ENCODE data around the gene B3GNT2.
"Not testable (repeated sequence)": the region's sequence is repeated elsewhere in the genome, so short reads cannot be mapped to it uniquely, and the experiment has no call there.

B3GNT2 gene

GRCh38 chr2:62186156-62186905, 9.6 kb upstream of the B3GNT2 start:
- no peak for DNase-seq

DNA sequence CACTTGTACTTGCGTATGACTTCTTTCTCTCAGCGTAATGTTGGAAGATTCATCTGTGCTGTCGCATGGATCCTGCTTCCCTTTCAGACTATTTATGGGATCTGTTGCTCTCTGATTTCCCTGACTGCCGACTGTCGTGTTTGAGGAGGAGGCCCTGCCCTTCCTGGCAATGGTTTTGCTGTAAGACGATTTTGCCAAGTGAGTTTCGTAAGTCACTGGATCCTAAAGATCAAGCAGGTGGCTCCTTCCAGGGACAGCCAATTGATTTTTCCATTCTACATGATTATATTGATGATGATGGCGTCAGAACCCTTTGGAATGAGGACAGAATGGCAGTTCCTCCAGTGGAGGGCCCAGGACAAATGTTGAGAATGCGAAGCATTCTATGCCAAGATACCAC, 8.7 kb upstream of the B3GNT2 start:
- no peak for DNase-seq

DNA sequence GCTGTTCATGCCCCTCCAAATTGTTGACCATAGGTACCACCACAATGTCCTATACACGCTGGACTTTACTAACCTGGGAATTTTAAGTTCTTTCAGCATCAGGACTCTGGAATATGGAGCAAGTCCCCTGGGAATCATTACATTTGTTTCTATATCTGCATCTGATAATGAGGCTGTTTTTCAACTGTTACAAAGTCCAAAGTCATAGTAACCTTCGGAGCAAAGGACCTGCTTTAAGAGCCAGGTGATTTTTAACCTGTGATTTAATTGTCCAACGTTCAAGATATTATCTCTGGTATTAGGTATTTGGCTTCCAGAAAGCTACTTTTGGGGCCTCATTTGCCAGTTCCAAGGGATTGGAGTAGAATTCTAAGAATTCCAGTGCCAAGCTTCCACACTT, 7.5 kb upstream of the B3GNT2 start:
- no peak for DNase-seq

DNA sequence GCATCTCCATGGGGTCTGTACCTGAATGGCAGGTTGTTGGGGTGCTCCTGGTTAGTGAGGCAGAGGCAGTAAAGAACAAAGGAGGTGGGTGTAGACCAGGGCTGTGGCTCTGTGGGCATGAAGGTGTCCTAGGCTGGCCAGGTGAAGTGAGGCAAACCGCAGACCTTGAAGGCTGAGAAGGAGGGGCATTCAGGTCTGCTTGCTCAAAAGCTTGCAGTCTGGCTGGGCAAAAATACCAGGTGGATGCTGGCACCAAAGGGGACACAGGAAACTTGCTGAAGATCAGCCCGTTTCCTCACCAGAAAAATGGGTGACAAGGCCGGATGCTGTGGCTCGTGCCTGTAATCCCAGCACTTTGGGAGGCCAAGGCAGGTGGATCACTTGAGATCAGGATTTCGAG, 6.7 kb upstream of the B3GNT2 start:
- DNase-seq, result no peak

GRCh38 chr2:62192811-62193210, 3.1 kb upstream of the B3GNT2 start:
- no peak for DNase-seq

GRCh38 chr2:62194558-62195420, 1.1 kb upstream of the B3GNT2 start:
- DNase-seq, result no peak

GRCh38 chr2:62196278-62196901, 475 bp downstream of the B3GNT2 start:
- peak; percentile 63 for DNase-seq

- peak; percentile 35 for DNase-seq
Observed at GRCh38 chr2:62197011-62197924, 1.4 kb downstream of the B3GNT2 start.

DNA sequence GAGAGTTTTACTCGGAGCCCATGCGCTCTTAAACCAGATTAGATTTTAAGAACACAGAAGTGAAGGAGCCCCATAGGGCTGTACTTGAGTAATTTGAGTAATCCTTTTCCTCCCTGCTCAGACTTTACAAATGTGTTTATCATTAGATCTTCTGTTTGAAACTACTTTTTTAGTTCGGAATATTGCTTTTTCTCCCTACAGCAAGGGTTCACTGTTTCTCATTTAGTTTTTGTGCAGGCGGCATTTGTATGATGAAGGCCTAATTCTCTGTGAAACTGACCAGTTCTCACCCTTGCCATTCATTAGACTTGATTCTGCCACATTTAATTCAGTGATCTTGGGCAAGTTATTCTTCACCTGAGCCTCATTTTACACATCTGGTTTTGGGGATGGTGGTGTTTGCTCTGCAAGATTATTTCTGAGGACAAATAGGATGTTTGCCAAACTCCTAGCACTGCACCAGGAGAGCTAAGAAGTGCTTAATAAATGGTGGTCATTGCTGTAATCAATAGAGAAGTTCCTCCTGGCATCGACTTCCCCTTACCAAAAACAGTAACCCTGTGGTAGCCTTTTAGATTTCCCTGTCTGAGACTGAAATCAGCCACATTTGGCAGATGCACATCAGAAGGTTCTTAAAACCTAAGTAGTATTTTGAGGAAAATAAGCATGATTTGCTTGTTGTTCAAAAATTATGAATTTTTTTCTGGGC, 2.2 kb downstream of the B3GNT2 start:
- DNase-seq, result peak; percentile 39

DNA sequence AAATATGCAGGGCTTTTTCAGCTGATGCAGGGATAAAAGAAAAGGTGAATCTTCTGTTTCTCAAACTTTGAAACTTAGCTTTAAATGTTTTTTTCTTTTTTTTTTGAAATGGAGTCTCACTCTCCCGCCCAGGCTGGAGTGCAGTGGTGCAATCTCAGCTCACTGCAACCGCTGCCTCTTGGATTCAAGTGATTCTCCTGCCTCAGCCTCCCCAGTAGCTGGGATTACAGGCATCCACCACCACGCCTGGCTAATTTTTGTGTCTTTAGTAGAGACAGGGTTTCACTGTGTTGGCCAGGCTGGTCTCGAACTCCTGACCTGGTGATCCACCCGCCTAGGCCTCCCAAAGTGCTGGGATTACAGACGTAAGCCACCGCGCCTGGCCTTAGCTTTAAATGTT, 2.9 kb downstream of the B3GNT2 start:
- DNase-seq, result not testable (repeated sequence)

DNA sequence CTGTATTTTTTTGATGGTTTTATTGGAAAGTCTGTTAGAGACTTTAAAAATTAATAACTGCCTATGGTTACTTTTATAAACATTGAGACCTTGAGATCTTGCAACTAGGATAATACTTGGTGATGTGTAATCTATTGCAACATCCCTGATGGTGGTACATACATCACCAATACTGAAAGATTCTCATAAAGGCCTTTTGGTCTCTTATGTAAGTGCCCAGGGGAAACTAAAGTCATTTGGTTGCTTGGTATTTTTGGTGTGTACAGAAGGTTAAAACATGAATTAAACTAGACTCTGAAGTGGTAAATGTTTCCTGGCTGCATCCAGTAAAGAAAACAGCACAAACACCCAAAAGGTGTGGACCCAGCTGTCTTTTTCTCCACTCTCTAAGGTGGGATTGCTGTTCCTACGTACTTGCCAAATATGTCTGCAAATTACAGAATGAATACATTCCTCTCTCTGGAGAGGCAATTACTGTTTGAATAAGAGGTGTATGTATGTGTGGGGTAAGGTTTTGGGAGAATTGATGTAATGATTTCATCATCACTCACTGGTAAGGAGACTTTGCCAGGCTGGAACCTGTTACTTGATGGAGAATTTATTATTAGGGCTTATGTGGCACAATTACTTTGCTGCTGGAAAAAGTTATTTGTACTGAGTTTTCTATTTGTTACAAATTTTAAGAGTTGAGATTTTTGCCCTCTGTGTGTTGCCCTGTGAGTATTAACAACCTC, 3.6 kb downstream of the B3GNT2 start:
- peak; percentile 62 for DNase-seq

DNA sequence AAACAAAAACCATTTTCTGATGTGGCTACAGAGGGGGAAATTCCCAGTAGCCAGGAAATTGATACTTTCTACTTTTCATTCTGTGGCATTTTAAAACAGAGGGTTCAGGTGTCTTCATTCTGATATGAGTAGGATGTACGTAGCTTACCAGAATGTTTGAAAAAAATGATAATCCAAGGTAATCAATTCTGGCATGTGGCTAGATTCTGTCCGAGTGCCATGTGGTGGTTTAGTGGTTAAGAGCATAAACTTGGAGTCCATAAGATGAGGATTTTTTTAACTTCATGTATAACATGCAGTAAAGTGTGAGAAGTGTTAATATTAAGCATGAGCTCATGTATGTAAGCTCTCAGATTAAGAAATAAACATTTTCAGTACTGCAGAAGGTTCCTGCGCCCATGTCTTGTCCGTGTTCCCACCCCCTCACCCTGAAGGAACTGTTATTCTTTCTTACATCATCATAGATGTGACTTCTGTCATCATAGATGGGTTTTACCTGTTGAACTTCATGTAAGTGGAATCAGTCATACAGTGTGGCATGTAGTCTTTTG, 4.5 kb downstream of the B3GNT2 start:
- peak; percentile 58 for DNase-seq

GRCh38 chr2:62200868-62201267, 5.0 kb downstream of the B3GNT2 start:
- DNase-seq, result no peak

DNA sequence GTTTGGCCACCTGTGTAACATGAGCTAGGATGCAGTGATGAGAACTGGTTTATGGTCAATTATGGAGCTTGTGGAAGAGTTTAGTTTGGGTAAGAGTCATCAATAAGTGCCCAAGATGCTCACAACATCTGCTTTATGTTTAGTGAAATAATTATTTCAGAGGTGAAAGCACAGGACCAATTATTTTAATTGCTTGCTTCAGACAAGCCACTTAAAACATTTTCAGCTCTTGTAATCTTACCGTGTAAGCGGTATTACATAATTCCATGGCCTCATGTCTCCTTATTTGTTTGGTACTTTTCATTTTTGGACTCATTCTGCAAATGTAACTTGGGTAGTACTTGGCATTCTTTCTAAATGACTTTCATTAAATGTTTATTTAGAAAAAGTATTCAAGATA, 5.4 kb downstream of the B3GNT2 start:
- no peak for DNase-seq

DNA sequence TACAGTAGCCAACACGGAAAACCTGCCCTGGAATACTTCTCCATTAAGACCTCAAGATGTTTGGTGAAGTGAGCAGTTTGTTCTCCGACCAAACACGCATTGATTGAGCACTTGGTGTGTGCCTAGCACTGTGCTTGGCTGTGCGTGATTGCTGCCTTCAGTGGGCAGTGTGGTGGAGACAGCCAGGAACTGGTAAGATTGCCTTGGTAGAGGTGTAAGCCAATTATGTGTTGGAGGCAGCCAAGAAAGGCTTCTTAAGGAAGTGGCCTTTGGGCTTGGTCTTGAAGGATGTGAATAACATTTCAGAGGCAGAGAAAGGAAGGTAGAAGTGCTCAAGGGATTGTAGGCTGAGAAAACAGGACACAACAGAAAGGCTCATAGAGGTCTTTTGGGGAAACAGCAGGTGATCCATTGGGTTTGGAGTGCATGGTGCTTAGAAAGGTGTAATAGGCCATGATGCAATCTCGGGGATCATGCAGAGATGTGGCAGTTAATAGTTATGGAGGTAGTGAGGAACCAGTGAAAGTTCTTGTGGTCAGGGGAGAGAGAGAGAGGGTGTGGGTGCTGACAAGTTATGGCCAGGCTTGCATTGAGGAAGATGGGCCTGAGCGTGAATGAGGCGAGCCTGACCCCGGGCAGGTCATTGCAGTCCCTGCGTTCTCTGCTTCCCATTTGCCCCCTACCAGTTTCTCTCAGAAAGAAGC, 6.3 kb downstream of the B3GNT2 start:
- DNase-seq, result peak; percentile 33

DNA sequence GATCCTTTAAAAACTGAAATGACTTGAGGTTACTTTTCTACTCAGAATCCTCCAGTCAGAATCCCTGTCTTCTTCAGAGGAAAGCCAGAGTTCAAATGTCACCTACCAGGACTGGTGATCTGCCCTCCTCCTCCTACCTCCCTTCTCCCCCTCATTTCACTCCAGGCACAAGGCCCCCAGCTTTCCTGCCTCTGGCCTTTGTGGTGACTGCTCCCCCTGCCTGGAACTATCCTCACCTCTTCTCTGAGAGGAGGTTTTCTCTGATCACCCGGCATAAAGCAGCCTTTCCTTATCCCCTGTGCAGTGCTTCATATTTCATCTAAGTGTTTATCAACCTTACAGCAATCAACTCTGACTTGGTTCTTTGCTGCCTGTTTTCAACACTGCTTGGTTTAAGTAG, 6.8 kb downstream of the B3GNT2 start:
- DNase-seq, result no peak

DNA sequence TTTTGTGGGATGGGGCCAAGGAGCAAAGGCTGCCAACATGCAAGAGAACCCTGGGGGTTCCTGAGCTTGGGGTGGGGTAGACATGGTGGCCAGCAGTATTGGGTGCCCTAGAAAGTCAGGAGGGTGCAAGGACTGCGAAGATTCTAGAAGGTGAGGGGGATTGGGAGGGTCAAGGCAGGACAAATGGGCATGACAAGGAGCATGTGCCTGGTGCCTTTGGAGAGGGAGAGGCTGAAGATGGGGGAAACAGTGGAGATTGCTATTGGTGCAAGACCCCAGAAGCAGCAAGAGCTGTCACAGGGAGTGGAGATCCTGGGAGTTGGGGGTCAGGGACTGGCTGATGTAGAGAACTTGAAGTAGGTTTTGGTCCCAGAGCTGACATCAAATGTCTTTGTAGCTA, 7.5 kb downstream of the B3GNT2 start:
- no peak for DNase-seq

GRCh38 chr2:62204998-62205496, 9.1 kb downstream of the B3GNT2 start:
- no peak for DNase-seq

GRCh38 chr2:62205554-62205953, 9.6 kb downstream of the B3GNT2 start:
- no peak for DNase-seq

- no peak for DNase-seq
Observed at GRCh38 chr2:62206024-62206423, 10.1 kb downstream of the B3GNT2 start.

All from activated CD4-positive, alpha-beta T cell treated with anti-CD3 and anti-CD28 coated beads, Interleukin-2, amount 50 U/mL, for 16 hours (primary cell).